Mesothelial cell of epicardium (in vitro differentiated cells): ENCODE results near the gene KCNN1. TPM values are rescaled to one million over a fixed set of nuclear protein-coding genes. Genes with fewer than 3 reads are reported as not detected.

ENCODE experiments used
- DNase-seq, 2 experiments: peaks; one replicate each; pipeline ENCODE4 v3.0.0; 2021; ENCODE audit warnings: low spot score in 2 of 2; ENCODE audit not compliant: unreplicated experiment in 2 of 2
- H3K27ac Mint-ChIP-seq: 2 replicates; pipeline ENCODE4 v1.8.0; 2021; ENCODE audit warnings: mixed read lengths
- H3K27me3 Mint-ChIP-seq: 2 replicates; pipeline ENCODE4 v1.8.0; 2021; ENCODE audit warnings: low read depth, mixed read lengths
- H3K36me3 Mint-ChIP-seq: 2 replicates; pipeline ENCODE4 v1.8.0; 2021; ENCODE audit warnings: mixed read lengths
- H3K4me1 Mint-ChIP-seq: 2 replicates; pipeline ENCODE4 v1.8.0; 2021; ENCODE audit warnings: mixed read lengths
- H3K4me3 Mint-ChIP-seq: 2 replicates; pipeline ENCODE4 v1.8.0; 2021; ENCODE audit warnings: mild to moderate bottlenecking, moderate library complexity, mixed read lengths
- H3K9me3 Mint-ChIP-seq: 2 replicates; pipeline ENCODE4 v1.8.0; 2021; ENCODE audit warnings: mixed read lengths
- total RNA-seq: library from RNA; stranded (reverse); gene quantifications from 3 replicates; pipeline ENCODE4 v1.2.1, GENCODE V29; 2021
- TF ChIP-seq, protein P1 (sequence below): fragments of 200-600 bp; sonication (generic); IDR thresholded peaks from one replicate; pipeline ENCODE4 v1.5.0; 2021; ENCODE audit warnings: antibody characterized with exemption; ENCODE audit not compliant: unreplicated experiment

The KCNN1 gene
- total RNA-seq, 1 donor from 2014 or later = 20.3 TPM

DNA sequence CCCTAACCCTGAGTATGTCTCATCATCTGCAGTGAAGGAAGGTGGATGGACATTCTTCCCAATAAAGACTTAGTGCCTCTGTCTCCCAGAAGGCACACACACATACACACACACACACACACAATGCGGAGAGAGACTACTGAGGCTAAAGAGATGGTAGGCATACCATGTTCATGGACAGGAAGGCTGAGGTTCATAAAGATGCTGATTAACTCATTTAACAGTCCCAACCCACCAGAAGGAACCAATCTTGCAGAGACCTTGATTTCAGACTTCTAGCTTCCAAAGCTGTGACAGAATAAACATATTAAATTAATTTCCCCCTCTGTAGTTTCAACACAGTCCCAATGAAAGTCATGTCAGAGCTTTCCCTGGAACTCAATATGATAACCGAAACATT lies 74.1 kb downstream of the KCNN1 start:
- no peak for DNase-seq
- no peaks in the 10 kb centered on the region for H3K9me3 Mint-ChIP-seq
- peaks cover 33% of the 10 kb centered on the region for H3K27me3 Mint-ChIP-seq
- H3K4me1 Mint-ChIP-seq = peaks cover 4% of the 10 kb centered on the region
- H3K4me3 Mint-ChIP-seq = no peak overlapping the region
- TF ChIP-seq, protein P1, sequence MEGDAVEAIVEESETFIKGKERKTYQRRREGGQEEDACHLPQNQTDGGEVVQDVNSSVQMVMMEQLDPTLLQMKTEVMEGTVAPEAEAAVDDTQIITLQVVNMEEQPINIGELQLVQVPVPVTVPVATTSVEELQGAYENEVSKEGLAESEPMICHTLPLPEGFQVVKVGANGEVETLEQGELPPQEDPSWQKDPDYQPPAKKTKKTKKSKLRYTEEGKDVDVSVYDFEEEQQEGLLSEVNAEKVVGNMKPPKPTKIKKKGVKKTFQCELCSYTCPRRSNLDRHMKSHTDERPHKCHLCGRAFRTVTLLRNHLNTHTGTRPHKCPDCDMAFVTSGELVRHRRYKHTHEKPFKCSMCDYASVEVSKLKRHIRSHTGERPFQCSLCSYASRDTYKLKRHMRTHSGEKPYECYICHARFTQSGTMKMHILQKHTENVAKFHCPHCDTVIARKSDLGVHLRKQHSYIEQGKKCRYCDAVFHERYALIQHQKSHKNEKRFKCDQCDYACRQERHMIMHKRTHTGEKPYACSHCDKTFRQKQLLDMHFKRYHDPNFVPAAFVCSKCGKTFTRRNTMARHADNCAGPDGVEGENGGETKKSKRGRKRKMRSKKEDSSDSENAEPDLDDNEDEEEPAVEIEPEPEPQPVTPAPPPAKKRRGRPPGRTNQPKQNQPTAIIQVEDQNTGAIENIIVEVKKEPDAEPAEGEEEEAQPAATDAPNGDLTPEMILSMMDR = no peak
- H3K27ac Mint-ChIP-seq = no peak overlapping the region
- H3K36me3 Mint-ChIP-seq = no peaks in the 10 kb centered on the region

DNA sequence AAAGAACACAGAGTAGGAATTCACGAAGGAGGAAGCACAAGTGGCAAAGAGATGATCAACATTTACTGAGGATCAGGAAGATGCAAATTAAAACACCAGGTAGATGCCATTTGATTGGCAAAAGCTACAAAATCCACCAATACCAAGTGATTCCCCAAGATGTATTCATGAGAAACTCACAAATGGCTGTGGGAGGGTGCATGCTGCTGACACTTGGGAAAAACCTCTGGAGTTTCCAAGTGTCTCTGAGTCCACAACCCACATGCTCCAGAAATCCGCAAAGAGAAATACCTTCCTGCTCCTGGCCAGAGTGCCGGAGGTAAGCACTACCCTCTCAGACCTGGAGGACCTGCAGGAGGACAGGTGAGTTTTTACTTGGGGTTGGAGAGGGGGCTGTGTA lies 76.8 kb downstream of the KCNN1 start:
- no peak overlapping the region for H3K27ac Mint-ChIP-seq
- TF ChIP-seq, protein P1 = no peak
- H3K9me3 Mint-ChIP-seq = no peaks in the 10 kb centered on the region
- no peak overlapping the region for H3K4me3 Mint-ChIP-seq
- no peaks in the 10 kb centered on the region for H3K36me3 Mint-ChIP-seq
- no peak for DNase-seq
- peaks cover 33% of the 10 kb centered on the region for H3K27me3 Mint-ChIP-seq
- H3K4me1 Mint-ChIP-seq = peaks cover 4% of the 10 kb centered on the region

DNA sequence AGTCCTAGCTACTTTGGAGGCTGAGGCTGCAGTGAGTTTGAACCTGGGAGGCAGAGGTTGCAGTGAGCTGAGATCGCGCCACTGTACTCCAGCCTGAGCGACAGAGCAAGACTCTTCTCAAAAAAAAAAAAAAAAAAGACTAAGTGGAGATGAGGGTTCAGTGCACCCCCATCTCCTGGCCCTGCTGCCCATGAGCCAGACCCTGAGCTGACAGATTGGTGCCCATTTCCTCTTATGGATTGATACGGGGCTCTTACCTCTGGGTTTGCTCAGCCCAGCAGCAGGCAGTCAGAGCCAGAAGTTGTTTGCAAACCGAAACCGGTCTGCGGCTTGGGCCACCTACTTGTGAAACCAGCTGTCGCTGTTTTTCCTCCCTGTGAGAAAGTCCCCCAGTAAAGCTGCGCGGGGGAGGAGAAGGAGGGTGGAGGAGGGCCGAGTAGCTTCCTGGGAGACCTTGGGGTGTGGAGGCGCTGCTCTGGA lies 78.0 kb downstream of the KCNN1 start:
- peaks cover 4% of the 10 kb centered on the region for H3K4me1 Mint-ChIP-seq
- no peaks in the 10 kb centered on the region for H3K9me3 Mint-ChIP-seq
- no peak overlapping the region for H3K27ac Mint-ChIP-seq
- DNase-seq = no peak
- H3K27me3 Mint-ChIP-seq = peaks cover 34% of the 10 kb centered on the region
- no peaks in the 10 kb centered on the region for H3K36me3 Mint-ChIP-seq
- TF ChIP-seq, protein P1 = no peak
- no peak overlapping the region for H3K4me3 Mint-ChIP-seq

DNA sequence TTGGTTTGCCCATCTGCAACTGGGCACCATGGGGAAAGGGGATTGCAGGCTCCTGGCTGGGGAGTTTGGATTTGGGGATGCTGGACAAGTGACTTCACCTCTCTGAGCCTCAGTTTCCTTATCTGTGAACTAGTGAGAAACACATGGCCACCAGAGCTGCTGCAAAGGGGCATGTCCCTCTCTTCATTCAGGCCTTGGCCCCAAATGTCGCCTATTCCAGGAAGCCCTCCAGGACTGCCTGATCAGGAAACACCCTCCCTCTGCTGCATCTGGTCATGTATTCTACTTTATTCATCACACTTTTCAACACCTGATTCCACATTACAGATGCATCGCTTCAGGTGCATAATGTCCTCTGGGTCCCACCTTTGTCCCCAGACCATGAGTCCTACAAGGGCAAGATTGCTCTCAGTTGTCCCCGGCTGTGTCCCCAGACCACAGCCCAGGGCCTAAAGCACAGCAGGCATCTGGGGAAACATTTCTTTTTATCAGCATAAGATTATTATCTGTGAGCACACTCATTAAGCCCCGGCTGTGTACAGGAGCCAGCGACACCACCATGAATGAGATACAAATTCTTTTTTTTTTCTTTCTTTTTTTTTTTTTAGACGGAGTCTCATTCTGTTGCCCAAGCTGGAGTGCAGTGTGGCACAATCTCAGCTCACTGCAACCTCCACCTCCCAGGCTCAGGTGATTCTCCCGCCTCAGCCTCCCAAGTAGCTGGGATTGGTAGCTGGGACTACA lies 78.6 kb downstream of the KCNN1 start:
- H3K27me3 Mint-ChIP-seq = peaks cover 34% of the 10 kb centered on the region
- no peak overlapping the region for H3K4me3 Mint-ChIP-seq

DNA sequence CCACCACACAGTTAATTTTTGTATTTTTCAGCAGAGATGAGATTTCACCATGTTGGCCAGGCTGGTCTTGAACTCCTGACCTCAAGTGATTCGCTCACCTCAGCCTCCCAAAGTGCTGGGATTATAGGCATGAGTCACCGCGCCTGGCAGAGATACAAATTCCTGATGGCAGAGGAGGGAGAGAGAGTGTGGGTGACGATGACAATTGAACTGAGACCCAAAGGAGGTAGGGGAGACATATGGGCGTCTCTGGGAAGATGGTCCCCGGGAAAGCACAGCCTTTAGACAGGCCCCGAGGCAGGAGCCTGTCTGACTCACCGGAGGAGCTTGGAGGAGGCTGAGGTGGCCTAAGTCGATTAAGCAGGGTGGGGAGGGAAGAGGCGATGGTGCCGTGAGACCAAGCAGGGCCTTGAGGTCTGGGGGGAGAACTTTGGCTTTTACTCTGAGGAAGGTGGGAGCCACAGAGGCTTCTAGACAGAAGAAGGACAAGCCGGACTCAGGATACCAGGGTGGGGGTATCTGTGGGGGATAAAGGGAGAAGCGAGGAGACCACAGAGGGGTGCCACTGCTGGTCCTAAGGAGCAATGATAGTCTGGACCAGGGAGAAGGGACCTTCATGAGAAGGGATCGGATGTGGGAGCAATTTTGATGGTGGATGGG lies 79.3 kb downstream of the KCNN1 start:
- Mint-ChIP-seq H3K4me1 (peaks cover 4% of the 10 kb centered on the region), H3K36me3 (no peaks in the 10 kb centered on the region), H3K4me3 (no peak overlapping the region), H3K27me3 (peaks cover 28% of the 10 kb centered on the region), H3K27ac (no peak overlapping the region), H3K9me3 (no peaks in the 10 kb centered on the region)
- TF ChIP-seq, protein P1 = no peak
- no peak for DNase-seq

More for the DNA sequence above, 78.6 kb downstream of the KCNN1 start:
- H3K9me3 Mint-ChIP-seq = no peaks in the 10 kb centered on the region
- no peak overlapping the region for H3K27ac Mint-ChIP-seq
- DNase-seq = no peak
- H3K4me1 Mint-ChIP-seq = peaks cover 4% of the 10 kb centered on the region
- no peaks in the 10 kb centered on the region for H3K36me3 Mint-ChIP-seq
- TF ChIP-seq, protein P1 = no peak
